ACC112 (cell line): ENCODE results near the gene SMARCA4.

ENCODE experiments used
- H2AFZ ChIP-seq: fragments of 200-600 bp; sonication (generic); one replicate; pipeline ENCODE4 v1.6.0; 2017; ENCODE audit warnings: antibody characterized with exemption, low read length; ENCODE audit not compliant: unreplicated experiment
- H3K27ac ChIP-seq: fragments of 200-600 bp; sonication (generic); 2 replicates; pipeline ENCODE4 v1.5.1; 2014; ENCODE audit warnings: low read depth, mild to moderate bottlenecking, antibody characterized with exemption, low read length, moderate library complexity
- H3K27me3 ChIP-seq: fragments of 200-600 bp; sonication (generic); 2 replicates; pipeline ENCODE4 v1.6.1; 2014; ENCODE audit warnings: mild to moderate bottlenecking, antibody characterized with exemption, low read length, moderate library complexity, mixed read lengths; ENCODE audit not compliant: insufficient read depth
- H3K36me3 ChIP-seq: fragments of 200-600 bp; sonication (generic); 2 replicates; pipeline ENCODE4 v1.6.1; 2016; ENCODE audit warnings: mild to moderate bottlenecking, antibody characterized with exemption, low read length, moderate library complexity, mixed read lengths; ENCODE audit not compliant: insufficient read depth
- H3K4me1 ChIP-seq: fragments of 200-600 bp; sonication (generic); one replicate; pipeline ENCODE4 v1.6.1; 2016; ENCODE audit warnings: low read length, mixed read lengths; ENCODE audit not compliant: insufficient read depth, unreplicated experiment, control insufficient read depth
- H3K4me3 ChIP-seq: fragments of 200-600 bp; sonication (generic); 2 replicates; pipeline ENCODE4 v1.5.1; 2014; ENCODE audit warnings: mild to moderate bottlenecking, low read depth, low read length
- H3K79me2 ChIP-seq: fragments of 200-600 bp; sonication (generic); one replicate; pipeline ENCODE4 v1.6.0; 2016; ENCODE audit warnings: low read length; ENCODE audit not compliant: control insufficient read depth, unreplicated experiment, insufficient read depth

Gene SMARCA4

DNA sequence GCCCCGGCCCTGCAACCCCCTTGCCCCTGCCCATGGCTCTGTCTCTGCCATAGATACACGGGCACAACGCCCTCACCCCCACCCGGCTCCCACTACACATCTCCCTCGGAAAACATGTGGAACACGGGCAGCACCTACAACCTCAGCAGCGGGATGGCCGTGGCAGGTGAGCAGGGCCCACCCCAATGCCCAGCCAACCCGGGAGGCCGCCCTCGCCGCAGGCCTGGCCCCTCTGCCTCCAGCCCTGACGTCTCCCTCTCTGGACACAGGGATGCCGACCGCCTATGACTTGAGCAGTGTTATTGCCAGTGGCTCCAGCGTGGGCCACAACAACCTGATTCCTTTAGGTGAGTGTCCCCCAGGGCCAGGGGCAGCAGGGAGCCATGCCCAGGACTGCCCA, 40.0 kb upstream of the SMARCA4 start:
- Histone ChIP-seq H3K4me3 (no peak overlapping the region), H3K4me1 (peaks cover 3% of the 10 kb centered on the region), H3K36me3 (0 out of 2 replicates have a peak, but pooled peaks cover 3% of the 10 kb centered on the region), H3K27me3 (no peaks in the 10 kb centered on the region), H3K27ac (no peak overlapping the region), H3K79me2 (no peaks in the 10 kb centered on the region), H2AFZ (no peak overlapping the region)

DNA sequence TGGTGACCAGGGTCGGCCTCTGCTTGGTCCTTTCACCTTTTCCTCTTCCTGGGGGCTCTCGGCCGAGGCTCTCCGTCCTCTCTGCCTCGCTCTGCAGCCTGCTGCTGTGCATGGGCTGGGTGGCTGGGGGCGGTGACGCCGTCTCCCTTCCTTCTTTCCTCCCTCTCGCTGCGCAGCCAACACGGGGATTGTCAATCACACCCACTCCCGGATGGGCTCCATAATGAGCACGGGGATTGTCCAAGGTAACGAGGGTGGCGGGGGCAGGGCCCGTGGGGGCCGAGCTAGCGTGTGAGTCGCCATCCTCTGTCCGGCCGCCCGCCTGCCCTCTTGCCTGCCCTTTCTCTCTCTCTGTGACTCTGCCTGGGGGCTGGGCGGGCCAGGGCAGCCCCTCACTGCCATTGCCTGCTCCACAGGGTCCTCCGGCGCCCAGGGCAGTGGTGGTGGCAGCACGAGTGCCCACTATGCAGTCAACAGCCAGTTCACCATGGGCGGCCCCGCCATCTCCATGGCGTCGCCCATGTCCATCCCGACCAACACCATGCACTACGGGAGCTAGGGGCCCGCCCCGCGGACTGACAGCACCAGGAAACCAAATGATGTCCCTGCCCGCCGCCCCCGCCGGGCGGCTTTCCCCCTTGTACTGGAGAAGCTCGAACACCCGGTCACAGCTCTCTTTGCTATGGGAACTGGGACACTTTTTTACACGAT, 39.5 kb upstream of the SMARCA4 start:
- H3K79me2 ChIP-seq, result no peaks in the 10 kb centered on the region
- H3K4me3 ChIP-seq, result no peak overlapping the region
- 0 out of 2 replicates have a peak, but pooled peaks cover 3% of the 10 kb centered on the region for H3K36me3 ChIP-seq
- H3K4me1 ChIP-seq, result no peaks in the 10 kb centered on the region
- H2AFZ ChIP-seq, result no peak overlapping the region
- H3K27me3 ChIP-seq, result no peaks in the 10 kb centered on the region
- no peak overlapping the region for H3K27ac ChIP-seq

DNA sequence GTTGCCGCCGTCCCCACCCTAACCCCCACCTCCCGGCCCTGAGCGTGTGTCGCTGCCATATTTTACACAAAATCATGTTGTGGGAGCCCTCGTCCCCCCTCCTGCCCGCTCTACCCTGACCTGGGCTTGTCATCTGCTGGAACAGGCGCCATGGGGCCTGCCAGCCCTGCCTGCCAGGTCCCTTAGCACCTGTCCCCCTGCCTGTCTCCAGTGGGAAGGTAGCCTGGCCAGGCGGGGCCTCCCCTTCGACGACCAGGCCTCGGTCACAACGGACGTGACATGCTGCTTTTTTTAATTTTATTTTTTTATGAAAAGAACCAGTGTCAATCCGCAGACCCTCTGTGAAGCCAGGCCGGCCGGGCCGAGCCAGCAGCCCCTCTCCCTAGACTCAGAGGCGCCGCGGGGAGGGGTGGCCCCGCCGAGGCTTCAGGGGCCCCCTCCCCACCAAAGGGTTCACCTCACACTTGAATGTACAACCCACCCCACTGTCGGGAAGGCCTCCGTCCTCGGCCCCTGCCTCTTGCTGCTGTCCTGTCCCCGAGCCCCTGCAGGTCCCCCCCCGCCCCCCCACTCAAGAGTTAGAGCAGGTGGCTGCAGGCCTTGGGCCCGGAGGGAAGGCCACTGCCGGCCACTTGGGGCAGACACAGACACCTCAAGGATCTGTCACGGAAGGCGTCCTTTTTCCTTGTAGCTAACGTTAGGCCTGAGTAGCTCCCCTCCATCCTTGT, 38.8 kb upstream of the SMARCA4 start:
- Histone ChIP-seq H2AFZ (no peak overlapping the region), H3K79me2 (no peaks in the 10 kb centered on the region), H3K36me3 (0 out of 2 replicates have a peak, but pooled peaks cover 3% of the 10 kb centered on the region), H3K27ac (no peak overlapping the region), H3K4me3 (no peak overlapping the region), H3K27me3 (no peaks in the 10 kb centered on the region), H3K4me1 (peaks cover under 1% of the 10 kb centered on the region)

GRCh38 chr19:10922638-10923014, 38.2 kb upstream of the SMARCA4 start:
- H2AFZ ChIP-seq, result no peak overlapping the region
- no peaks in the 10 kb centered on the region for H3K27me3 ChIP-seq
- H3K79me2 ChIP-seq, result peaks cover 5% of the 10 kb centered on the region
- H3K36me3 ChIP-seq, result 0 out of 2 replicates have a peak, but pooled peaks cover 3% of the 10 kb centered on the region
- no peak overlapping the region for H3K4me3 ChIP-seq
- peaks cover 6% of the 10 kb centered on the region for H3K4me1 ChIP-seq
- H3K27ac ChIP-seq, result no peak overlapping the region

GRCh38 chr19:10923260-10924112, 37.3 kb upstream of the SMARCA4 start:
- no peaks in the 10 kb centered on the region for H3K27me3 ChIP-seq
- no peak overlapping the region for H3K27ac ChIP-seq
- H3K36me3 ChIP-seq, result 0 out of 2 replicates have a peak, but pooled peaks cover 3% of the 10 kb centered on the region
- no peak overlapping the region for H3K4me3 ChIP-seq
- no peak overlapping the region for H2AFZ ChIP-seq
- H3K4me1 ChIP-seq, result peaks cover 7% of the 10 kb centered on the region
- H3K79me2 ChIP-seq, result peaks cover 13% of the 10 kb centered on the region

DNA sequence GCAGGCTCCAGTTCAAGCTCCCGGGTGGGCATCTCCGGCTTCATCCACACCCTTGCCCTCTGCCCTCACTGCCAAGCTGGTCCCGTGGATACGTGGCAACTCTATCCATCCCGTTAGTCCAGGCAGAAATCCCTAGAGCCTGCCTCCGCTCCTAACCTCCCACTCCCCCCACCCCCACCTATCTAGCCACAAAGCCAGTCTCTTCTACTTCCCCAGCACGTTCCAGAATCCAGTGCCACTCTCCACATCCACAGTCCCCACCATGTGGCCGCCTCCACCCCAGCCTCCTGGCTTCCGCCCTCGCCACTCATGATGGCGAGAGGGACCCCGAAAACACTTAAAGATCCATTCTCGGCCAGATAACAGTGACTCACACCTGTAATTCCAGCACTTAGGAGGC, 36.2 kb upstream of the SMARCA4 start:
- H3K79me2 ChIP-seq, result peaks cover 18% of the 10 kb centered on the region
- H2AFZ ChIP-seq, result no peak overlapping the region
- H3K36me3 ChIP-seq, result 0 out of 2 replicates have a peak, but pooled peaks cover 3% of the 10 kb centered on the region
- H3K4me3 ChIP-seq, result no peak overlapping the region
- H3K27ac ChIP-seq, result no peak overlapping the region
- H3K4me1 ChIP-seq, result peaks cover 7% of the 10 kb centered on the region
- no peaks in the 10 kb centered on the region for H3K27me3 ChIP-seq

- H3K27ac ChIP-seq, result no peak overlapping the region
- H3K4me3 ChIP-seq, result peak overlapping the region; percentile 92
- peak overlapping the region; percentile 14 for H2AFZ ChIP-seq
- 0 out of 2 replicates have a peak, but pooled peaks cover 3% of the 10 kb centered on the region for H3K36me3 ChIP-seq
- no peaks in the 10 kb centered on the region for H3K27me3 ChIP-seq
- peaks cover 10% of the 10 kb centered on the region for H3K4me1 ChIP-seq
- peaks cover 34% of the 10 kb centered on the region for H3K79me2 ChIP-seq
These were observed 32.9 kb upstream of the SMARCA4 start for GRCh38 chr19:10927730-10928562.

DNA sequence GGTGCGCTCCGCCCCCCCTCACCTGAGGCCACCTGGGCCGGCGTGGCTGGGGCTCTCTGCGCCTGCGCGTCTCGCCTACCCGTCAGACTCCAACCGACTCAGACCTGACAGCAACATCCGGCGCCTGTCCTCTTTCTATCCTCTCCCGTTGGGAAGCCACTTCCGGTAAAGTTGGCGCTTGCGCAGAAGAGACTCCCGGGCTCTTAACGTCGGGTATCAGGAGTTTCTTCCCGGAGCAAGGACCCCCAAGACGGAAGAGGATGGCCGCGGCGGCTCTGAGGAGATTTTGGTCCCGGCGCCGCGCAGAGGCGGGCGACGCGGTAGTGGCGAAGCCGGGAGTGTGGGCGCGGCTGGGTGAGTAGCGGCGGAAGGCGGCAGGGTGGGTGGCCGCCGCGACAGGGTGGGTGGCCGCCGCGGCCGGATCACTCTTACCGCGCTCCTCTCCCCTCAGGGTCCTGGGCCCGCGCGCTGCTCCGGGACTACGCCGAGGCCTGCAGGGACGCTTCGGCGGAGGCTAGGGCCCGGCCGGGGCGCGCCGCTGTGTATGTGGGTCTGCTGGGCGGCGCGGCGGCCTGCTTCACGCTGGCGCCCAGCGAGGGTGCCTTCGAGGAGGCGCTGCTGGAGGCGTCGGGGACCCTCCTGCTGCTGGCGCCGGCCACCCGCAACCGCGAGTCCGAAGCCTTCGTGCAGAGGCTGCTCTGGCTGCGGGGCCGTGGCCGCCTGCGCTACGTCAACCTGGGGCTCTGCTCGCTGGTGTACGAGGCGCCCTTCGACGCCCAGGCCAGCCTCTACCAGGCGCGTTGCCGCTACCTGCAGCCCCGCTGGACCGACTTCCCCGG, 32.0 kb upstream of the SMARCA4 start, which contains the start of the genes TIMM29 and YIPF2:
TIMM29 (plus strand) TSS at position 249 of the 839 bp plus-strand sequence; CDS start at position 261, 12 bp downstream.
YIPF2 (minus strand) TSS at position 77 of the 839 bp plus-strand sequence. CDS start 229 bp downstream, outside the sequence.
- Histone ChIP-seq H3K79me2 (peaks cover 34% of the 10 kb centered on the region), H3K36me3 (0 out of 2 replicates have a peak, but pooled peaks cover 3% of the 10 kb centered on the region), H2AFZ (peak within 1 kb of the TSS; percentile 68), H3K4me1 (peaks cover 10% of the 10 kb centered on the region), H3K4me3 (peak within 1 kb of the TSS; percentile 92), H3K27ac (peak within 1 kb of the TSS; percentile 34; the same call in 1 of the 2 replicates), H3K27me3 (no peaks in the 10 kb centered on the region)

DNA sequence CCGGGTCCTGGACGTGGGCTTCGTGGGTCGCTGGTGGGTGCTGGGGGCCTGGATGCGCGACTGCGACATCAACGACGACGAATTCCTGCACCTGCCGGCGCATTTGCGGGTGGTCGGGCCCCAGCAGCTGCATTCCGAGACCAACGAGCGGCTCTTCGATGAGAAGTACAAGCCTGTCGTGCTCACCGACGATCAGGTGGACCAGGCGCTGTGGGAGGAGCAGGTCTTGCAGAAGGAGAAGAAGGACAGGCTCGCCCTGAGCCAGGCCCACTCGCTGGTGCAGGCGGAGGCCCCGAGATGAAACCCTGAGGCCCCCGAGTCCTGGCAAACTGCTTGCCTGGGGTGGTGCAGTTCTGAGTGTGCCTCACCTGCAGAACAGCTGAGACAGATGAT, 31.4 kb upstream of the SMARCA4 start:
- Histone ChIP-seq H3K36me3 (0 out of 2 replicates have a peak, but pooled peaks cover 3% of the 10 kb centered on the region), H3K4me1 (peaks cover 10% of the 10 kb centered on the region), H3K4me3 (peak overlapping the region; percentile 92), H3K27me3 (no peaks in the 10 kb centered on the region), H3K79me2 (peaks cover 34% of the 10 kb centered on the region), H2AFZ (no peak overlapping the region), H3K27ac (no peak overlapping the region)
